GM12891 (cell line): ENCODE results near the gene UBE3B.

Source experiments
- POLR2A ChIP-seq: IDR thresholded peaks from 2 replicates; pipeline ENCODE4 v1.6.1; 2011; ENCODE audit warnings: low read depth, low read length, control low read depth
- POLR2AphosphoS5 ChIP-seq: IDR thresholded peaks from 2 replicates; pipeline ENCODE4 v1.6.1; 2011; ENCODE audit warnings: low read depth, low read length, control low read depth
- POU2F2 ChIP-seq: IDR thresholded peaks from 2 replicates; pipeline ENCODE4 v1.6.1; 2011; ENCODE audit warnings: low read depth, mild to moderate bottlenecking, control low read depth, low read length, moderate library complexity
- SPI1 ChIP-seq: IDR thresholded peaks from 2 replicates; pipeline ENCODE4 v1.6.1; 2011; ENCODE audit warnings: low read depth, low read length, control low read depth
- TAF1 ChIP-seq: IDR thresholded peaks from 2 replicates; pipeline ENCODE4 v1.6.1; 2011; ENCODE audit warnings: low read depth, low read length, control low read depth

DNA sequence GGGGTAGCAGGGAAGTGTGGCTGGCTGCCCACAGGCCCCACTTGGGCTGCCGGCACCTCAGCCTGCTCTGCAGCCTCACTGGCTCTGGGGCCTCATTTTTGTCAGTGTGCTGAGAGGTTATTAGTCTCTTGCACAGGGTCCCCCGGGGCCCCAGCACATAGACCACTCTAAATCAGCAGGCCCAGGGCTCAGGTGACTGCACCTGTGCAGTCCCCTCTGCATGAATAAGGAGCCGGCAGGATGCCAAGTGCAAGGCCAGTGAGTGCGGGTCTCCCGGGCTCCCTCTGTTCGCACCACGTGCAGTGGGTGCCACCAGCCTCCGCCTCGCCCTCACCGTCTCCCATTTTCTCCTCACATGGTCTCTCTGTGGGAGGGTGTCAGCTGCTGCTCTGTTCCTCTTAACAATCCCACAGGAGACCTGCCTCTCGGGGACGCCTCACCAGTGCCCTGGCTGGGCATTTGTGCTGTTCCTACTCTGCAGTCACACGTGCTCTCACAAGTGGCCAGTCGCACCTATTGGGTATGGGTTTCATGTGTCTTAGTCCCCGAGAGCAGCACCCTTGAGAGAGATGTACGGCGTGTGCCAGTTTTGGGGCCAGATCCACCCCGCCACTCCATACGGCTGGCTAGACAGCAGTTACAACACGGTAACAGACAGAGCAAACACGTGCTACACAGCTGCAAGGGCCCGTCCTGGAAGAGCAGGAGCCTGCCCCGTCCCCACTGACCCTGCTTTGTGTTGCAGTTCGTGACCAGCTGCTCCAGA, 55.5 kb downstream of the UBE3B start:
- TF ChIP-seq POLR2A (no peak), POLR2AphosphoS5 (no peak), TAF1 (no peak), SPI1 (no peak), POU2F2 (no peak)
